Measurements from ENCODE around the gene SBF2. TPM values are rescaled to one million over a fixed set of nuclear protein-coding genes. Genes with fewer than 3 reads are reported as not detected.

The SBF2 gene
- total RNA-seq, 2 experiments from 2014 or later = 14.2 to 15.2 TPM

DNA sequence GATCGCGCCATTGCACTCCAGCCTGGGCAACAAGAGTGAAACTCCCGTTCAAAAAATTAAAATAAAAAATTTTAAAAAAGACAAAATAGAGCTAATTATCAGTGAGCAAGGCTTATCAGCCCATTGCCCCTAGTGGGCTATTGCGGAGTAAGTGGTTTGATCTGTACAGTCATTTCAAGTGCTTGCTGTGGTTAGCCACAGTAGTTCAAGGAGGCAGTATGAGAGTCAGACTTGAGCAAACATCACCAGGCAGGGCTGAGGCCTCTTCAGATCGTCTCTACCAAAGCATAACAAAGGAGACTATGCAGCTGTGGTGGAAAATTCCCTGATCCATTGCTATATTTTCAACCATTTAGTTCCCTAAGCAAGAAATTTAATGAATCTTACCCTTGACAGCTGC, 4.3 kb upstream of the SBF2 start:
- peak in 7 of 14 experiments; percentile 31 to 84 (median 59) for DNase-seq
- H3K27ac Mint-ChIP-seq = no peak overlapping the region
- no peaks in the 10 kb centered on the region for H3K36me3 ChIP-seq (ENCODE audit: insufficient read depth, low read length)
- H3K4me3 ChIP-seq (ENCODE audit: low read length) = no peak overlapping the region
- peak; percentile 71 for ATAC-seq (ENCODE audit: poor library complexity)
- H3K36me3 Mint-ChIP-seq (ENCODE audit: low read depth) = peaks cover 11% of the 10 kb centered on the region
- peaks cover 5 to 23% of the 10 kb centered on the region in 2 experiments for H3K27me3 ChIP-seq (ENCODE audit: control insufficient read depth in 1 of 2, insufficient read depth in 2 of 2, low read length in 2 of 2)
- CTCF ChIA-PET = interaction anchor here (1.2 to 5.2 kb wide), 3 partner anchors 9 to 540 kb away, joined by 3 to 32 read pairs (median 4); no protein-coding TSS in a partner anchor
- H3K9me3 ChIP-seq (ENCODE audit: control insufficient read depth in 1 of 2, insufficient read depth in 1 of 2, low read length in 2 of 2) = peaks cover 0 to 3% of the 10 kb centered on the region in 2 experiments
- no peaks in the 10 kb centered on the region for H3K9me3 Mint-ChIP-seq
- H3K4me1 ChIP-seq (ENCODE audit: insufficient read depth, low read length) = peaks cover 36% of the 10 kb centered on the region
- TF ChIP-seq, protein P1, sequence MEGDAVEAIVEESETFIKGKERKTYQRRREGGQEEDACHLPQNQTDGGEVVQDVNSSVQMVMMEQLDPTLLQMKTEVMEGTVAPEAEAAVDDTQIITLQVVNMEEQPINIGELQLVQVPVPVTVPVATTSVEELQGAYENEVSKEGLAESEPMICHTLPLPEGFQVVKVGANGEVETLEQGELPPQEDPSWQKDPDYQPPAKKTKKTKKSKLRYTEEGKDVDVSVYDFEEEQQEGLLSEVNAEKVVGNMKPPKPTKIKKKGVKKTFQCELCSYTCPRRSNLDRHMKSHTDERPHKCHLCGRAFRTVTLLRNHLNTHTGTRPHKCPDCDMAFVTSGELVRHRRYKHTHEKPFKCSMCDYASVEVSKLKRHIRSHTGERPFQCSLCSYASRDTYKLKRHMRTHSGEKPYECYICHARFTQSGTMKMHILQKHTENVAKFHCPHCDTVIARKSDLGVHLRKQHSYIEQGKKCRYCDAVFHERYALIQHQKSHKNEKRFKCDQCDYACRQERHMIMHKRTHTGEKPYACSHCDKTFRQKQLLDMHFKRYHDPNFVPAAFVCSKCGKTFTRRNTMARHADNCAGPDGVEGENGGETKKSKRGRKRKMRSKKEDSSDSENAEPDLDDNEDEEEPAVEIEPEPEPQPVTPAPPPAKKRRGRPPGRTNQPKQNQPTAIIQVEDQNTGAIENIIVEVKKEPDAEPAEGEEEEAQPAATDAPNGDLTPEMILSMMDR (IDR thresholded peaks at IDR 0.05) = no peak
- POLR2A ChIA-PET = no interaction called here
- H3K27me3 Mint-ChIP-seq = peaks cover 31% of the 10 kb centered on the region
- intact Hi-C loops (cut with DNase I, micrococcal nuclease) = loop anchor here in 1 of 2 experiments (10.0 kb wide), 3 partner anchors 156 to 1384 kb away; partner anchors contain the start of genes AKIP1 and AMPD3
- peaks cover 37% of the 10 kb centered on the region for H3K4me1 Mint-ChIP-seq (ENCODE audit: low read depth)
- H3K27ac ChIP-seq (ENCODE audit: low read depth in 1 of 2, low read length in 2 of 2) = no peak overlapping the region
- peak overlapping the region; percentile 14 for H3K4me3 Mint-ChIP-seq

DNA sequence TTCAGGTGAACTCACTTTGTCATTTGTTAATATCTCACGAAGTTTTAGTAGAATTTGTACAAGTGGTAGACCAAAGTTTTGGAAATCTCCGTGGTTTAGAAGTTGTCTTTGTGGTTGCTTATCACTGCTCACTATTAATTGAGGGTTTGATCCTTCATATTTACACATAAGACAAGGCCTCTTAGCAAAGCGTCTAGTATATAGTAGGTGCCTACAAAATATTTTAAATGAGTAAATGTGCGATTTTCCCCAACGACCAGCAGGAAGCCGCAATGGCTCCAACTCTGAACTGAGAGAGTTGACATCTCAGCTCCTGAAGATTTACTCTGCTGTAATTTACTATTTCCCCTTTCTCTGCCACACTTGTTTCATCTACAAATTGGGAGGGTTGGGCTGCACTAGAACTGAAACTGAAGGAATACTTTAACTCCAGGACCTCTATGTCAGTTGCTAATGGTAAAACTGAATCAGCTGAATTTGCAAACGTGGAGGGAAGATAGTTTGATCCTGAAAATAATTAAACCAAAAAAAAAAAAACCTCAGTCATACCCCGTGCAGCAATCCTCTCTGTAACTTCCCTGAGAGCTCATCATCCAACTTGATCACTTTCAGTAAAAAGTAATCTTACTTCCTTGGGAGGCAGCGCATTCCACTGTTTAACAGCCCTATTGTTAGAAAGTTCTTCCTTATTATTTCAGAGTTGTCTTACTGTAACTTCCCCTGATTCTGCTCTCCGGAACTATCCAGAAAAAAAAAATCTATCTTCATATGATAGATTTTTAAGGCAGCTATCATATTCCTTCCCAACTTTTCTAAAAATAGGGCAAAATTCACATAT, 1.3 kb upstream of the SBF2 start:
- Mint-ChIP-seq H3K4me1 (ENCODE audit: low read depth) (peaks cover 39% of the 10 kb centered on the region), H3K9me3 (no peaks in the 10 kb centered on the region), H3K4me3 (peak overlapping the region; percentile 89), H3K27me3 (peaks cover 33% of the 10 kb centered on the region), H3K27ac (peak overlapping the region; percentile 67), H3K36me3 (ENCODE audit: low read depth) (peaks cover 4% of the 10 kb centered on the region)
- Histone ChIP-seq H3K4me1 (ENCODE audit: insufficient read depth, low read length) (peaks cover 33% of the 10 kb centered on the region), H3K9me3 (ENCODE audit: control insufficient read depth in 1 of 2, insufficient read depth in 1 of 2, low read length in 2 of 2) (peaks cover 0 to 3% of the 10 kb centered on the region in 2 experiments), H3K36me3 (ENCODE audit: insufficient read depth, low read length) (no peaks in the 10 kb centered on the region), H3K27me3 (ENCODE audit: control insufficient read depth in 1 of 2, insufficient read depth in 2 of 2, low read length in 2 of 2) (peaks cover 5 to 23% of the 10 kb centered on the region in 2 experiments), H3K4me3 (ENCODE audit: low read length) (peak overlapping the region; percentile 65), H3K27ac (ENCODE audit: low read depth in 1 of 2, low read length in 2 of 2) (no peak overlapping the region)
- intact Hi-C loops (cut with DNase I, micrococcal nuclease) = loop anchor here in 1 of 2 experiments (10.0 kb wide), 3 partner anchors 160 to 1380 kb away; partner anchors contain the start of genes AKIP1 and AMPD3
- TF ChIP-seq, protein P1 (IDR thresholded peaks at IDR 0.05) = no peak
- no peak for ATAC-seq (ENCODE audit: poor library complexity)
- peak in 1 of 14 experiments; percentile 24 for DNase-seq
- ChIA-PET CTCF (interaction anchor here (1.2 to 5.2 kb wide), 2 partner anchors 9 to 12 kb away, joined by 5 to 32 read pairs; partner anchors contain the start of gene ADM), POLR2A (interaction anchor here (0.6 to 2.3 kb wide), 2 partner anchors 9 to 13 kb away, joined by 3 to 13 read pairs; partner anchors contain the start of gene ADM)

DNA sequence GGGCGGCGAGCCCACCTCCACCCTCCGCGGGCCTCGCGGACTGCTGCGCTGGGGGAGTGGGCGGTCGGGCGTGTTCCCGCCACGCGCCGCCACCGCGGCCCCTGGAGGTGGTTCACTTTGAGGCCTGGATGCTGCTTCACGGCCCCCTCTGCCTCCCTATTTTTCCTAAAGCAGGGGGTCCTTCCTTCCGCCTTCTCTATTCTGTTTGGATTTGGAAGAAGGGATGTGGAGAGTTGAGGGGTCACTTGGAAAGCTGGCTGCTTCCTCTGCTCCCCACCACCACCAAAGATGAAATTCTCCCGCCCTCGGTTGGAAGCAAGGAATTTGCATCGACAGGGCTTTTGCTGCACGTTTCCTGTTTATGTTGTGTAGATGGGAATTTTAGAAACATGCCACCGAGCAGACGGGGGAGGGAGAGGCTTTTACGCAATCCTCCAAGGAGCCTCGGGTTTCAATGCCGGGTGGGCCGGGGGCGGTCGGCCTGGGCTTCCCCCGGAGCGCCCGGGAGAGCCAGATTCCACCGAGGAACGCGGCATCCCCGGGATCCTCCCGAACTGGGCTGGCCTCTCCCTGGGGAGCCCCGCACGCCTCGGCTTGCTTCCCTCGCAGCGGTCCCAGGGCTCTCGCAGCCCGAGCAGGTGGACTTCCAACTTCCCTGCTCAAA, 403 bp upstream of the SBF2 start:
- Histone ChIP-seq H3K9me3 (ENCODE audit: control insufficient read depth in 1 of 2, insufficient read depth in 1 of 2, low read length in 2 of 2) (peaks cover 0 to 3% of the 10 kb centered on the region in 2 experiments), H3K4me1 (ENCODE audit: insufficient read depth, low read length) (peaks cover 35% of the 10 kb centered on the region), H3K27ac (ENCODE audit: low read depth in 1 of 2, low read length in 2 of 2) (no peak overlapping the region), H3K4me3 (ENCODE audit: low read length) (peak overlapping the region; percentile 65), H3K27me3 (ENCODE audit: control insufficient read depth in 1 of 2, insufficient read depth in 2 of 2, low read length in 2 of 2) (peaks cover 5 to 23% of the 10 kb centered on the region in 2 experiments), H3K36me3 (ENCODE audit: insufficient read depth, low read length) (no peaks in the 10 kb centered on the region)
- Mint-ChIP-seq H3K4me1 (ENCODE audit: low read depth) (peaks cover 39% of the 10 kb centered on the region), H3K27me3 (peaks cover 33% of the 10 kb centered on the region), H3K4me3 (peak overlapping the region; percentile 89), H3K36me3 (ENCODE audit: low read depth) (peaks cover 4% of the 10 kb centered on the region), H3K9me3 (no peaks in the 10 kb centered on the region), H3K27ac (peak overlapping the region; percentile 67)
- no peak for ATAC-seq (ENCODE audit: poor library complexity)
- TF ChIP-seq, protein P1 (IDR thresholded peaks at IDR 0.05) = no peak
- intact Hi-C loops (cut with DNase I, micrococcal nuclease) = loop anchor here in 1 of 2 experiments (5.0 to 10.0 kb wide), 4 partner anchors 160 to 1380 kb away; partner anchors contain the start of genes AKIP1 and AMPD3
- DNase-seq = peak in 3 of 14 experiments; percentile 12 to 31 (median 28)
- ChIA-PET CTCF (interaction anchor here (5.2 kb wide), 1 partner anchor 13 kb away, joined by 32 read pairs; no protein-coding TSS in a partner anchor), POLR2A (interaction anchor here (2.3 kb wide), 1 partner anchor 10 kb away, joined by 13 read pairs; the partner anchor contains the start of gene ADM)
